Prostate gland (tissue), 2 donors: ENCODE results near the gene COLEC12.
"Not testable (repeated sequence)": the region's sequence is repeated elsewhere in the genome, so short reads cannot be mapped to it uniquely, and the experiment has no call there.

Experiments used
- POLR2A ChIP-seq: fragments of 450-650 bp; IDR thresholded peaks from one replicate; pipeline ENCODE4 v1.6.1; 2016; ENCODE audit warnings: antibody characterized with exemption, mild to moderate bottlenecking
- POLR2AphosphoS5 ChIP-seq: sonication (generic); formaldehyde crosslinking; IDR thresholded peaks from one replicate; pipeline ENCODE4 v1.6.1; 2017; ENCODE audit warnings: antibody characterized with exemption
- TF ChIP-seq, protein P1 (sequence below), 4 experiments: fragments of 200-600 bp in 2 of 4; fragments of 450-650 bp in 2 of 4; sonication (generic) in 2 of 4; IDR thresholded peaks; 1 replicate in 3 of 4; 2 replicates in 1 of 4; pipeline ENCODE4 v1.5.1; 2016 to 2019; ENCODE audit warnings: antibody characterized with exemption in 4 of 4, mild to moderate bottlenecking in 2 of 4, moderate library complexity in 2 of 4

DNA sequence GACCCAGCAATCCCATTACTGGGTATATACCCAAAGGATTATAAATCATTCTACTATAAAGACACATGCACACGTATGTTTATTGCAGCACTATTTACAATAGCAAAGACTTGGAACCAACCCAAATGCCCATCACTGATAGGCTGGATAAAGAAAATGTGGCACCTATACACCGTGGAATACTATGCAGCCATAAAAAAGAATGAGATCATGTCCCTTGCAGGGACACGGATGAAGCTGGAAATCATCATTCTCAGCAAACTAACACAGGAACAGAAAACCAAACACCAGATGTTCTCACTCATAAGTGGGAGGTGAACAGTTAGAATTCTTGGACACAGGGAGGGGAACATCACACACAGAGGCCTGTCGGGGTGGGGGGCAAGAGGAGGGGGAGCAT lies 210.5 kb downstream of the COLEC12 start:
- not testable (repeated sequence) for TF ChIP-seq POLR2A, POLR2AphosphoS5
- TF ChIP-seq, protein P1, sequence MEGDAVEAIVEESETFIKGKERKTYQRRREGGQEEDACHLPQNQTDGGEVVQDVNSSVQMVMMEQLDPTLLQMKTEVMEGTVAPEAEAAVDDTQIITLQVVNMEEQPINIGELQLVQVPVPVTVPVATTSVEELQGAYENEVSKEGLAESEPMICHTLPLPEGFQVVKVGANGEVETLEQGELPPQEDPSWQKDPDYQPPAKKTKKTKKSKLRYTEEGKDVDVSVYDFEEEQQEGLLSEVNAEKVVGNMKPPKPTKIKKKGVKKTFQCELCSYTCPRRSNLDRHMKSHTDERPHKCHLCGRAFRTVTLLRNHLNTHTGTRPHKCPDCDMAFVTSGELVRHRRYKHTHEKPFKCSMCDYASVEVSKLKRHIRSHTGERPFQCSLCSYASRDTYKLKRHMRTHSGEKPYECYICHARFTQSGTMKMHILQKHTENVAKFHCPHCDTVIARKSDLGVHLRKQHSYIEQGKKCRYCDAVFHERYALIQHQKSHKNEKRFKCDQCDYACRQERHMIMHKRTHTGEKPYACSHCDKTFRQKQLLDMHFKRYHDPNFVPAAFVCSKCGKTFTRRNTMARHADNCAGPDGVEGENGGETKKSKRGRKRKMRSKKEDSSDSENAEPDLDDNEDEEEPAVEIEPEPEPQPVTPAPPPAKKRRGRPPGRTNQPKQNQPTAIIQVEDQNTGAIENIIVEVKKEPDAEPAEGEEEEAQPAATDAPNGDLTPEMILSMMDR (IDR thresholded peaks at IDR 0.05), result not testable (repeated sequence)
